HG03571 (cell line): ENCODE data around the gene ZIC2.

Experiments
- ATAC-seq: cut with Tn5 transposase; IDR thresholded peaks from one replicate; pipeline ENCODE4 v1.9.1; 2021; ENCODE audit not compliant: unreplicated experiment

Gene ZIC2

GRCh38 chr13:99974296-99974938, 7.2 kb upstream of the ZIC2 start:
- no peak for ATAC-seq

DNA sequence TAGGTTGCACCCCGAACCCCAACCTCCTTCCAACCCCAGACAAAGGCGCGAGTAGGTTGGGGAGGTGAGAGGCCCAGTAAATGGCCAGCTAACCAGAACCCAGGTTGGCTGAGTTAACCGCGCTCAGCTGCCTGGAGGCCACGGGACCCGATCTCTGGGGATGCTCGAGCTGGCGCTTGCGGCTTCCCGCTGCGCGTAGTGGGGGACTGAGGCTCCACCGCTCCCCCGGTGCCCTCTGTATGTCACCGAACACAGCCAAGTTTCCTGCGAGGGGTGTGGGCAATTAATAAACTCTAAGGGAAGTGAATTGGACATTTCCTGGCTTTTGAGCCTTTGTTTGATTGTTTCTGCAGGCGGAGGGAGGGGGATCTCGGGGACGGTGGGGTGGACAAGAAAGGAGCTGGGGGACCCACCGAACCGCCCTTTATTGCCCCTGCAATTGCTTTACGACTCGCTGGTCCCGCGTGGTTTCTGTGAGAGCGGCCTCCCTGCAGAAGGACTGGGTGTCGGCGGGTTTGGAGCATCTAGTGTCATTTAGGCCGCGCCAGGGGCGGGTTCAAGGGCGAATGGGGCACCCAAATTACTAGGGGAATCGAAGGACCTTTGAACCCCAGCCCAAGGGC, 6.5 kb upstream of the ZIC2 start:
- no peak for ATAC-seq

DNA sequence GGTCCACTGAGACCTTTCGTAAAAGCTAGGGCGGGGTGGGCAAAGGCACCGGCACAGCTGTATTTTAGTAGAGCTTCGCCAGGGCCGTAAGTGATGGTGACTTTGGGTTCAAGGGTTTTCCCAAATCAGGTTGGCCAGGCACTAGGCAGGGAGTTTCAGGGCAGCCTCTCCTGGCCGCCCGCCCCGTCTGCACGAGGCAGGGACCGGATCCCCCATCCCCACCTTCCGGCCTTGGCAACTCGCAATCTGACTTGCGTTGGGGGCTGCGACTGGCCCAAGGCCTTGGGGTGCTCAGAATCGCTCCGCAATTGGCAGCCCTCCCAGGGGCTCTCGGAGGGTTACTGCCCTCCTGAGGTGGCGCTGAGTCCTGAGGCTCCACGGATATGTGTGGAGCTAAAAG, 6.0 kb upstream of the ZIC2 start:
- no peak for ATAC-seq

- ATAC-seq, result no peak
These were observed 5.0 kb upstream of the ZIC2 start for GRCh38 chr13:99976575-99976974.

- no peak for ATAC-seq
These were observed 4.2 kb upstream of the ZIC2 start for GRCh38 chr13:99977334-99977911.

DNA sequence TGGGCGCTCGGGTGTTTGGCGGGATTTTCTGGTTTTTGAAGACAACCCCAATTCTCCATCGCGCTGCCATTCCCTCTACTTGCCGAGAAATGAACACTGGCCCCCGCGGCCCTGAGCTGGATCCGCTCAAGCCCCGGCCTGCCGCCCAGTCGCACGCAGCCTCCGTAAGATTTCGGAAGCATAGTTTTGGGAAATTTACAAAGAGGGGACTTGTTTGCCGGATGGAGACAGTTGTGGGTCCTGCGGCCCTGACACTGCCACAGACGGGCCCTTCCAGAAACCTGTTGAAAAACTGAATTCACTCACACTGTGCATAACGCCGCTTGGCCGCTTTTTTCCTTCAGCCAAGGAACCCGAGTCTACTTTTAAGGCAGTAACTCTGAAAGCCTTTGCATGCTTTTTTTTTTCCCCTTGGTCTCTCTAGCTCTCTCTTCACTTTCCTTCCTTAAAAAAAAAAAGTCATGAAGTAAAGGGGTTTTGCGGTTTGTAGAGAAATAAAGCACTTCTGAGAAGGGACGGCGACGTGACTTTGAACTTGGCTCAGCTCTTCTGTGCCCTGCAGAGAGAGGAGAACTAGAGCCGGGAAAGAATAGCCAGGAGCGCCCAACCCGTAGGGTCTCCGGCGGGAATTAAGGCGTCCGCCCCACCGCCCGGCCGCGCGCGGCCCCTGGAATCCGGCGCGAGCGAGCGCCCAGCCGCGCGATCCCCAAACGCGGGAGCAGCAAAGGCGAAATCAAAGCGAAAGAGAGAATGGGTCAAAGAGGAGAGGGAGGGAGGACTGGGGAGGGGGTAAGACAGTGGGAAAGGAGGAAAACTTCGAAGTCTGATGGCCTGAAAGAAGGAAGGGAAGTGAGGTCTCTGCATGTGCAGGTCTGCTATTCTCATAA, 3.4 kb upstream of the ZIC2 start:
- no peak for ATAC-seq

DNA sequence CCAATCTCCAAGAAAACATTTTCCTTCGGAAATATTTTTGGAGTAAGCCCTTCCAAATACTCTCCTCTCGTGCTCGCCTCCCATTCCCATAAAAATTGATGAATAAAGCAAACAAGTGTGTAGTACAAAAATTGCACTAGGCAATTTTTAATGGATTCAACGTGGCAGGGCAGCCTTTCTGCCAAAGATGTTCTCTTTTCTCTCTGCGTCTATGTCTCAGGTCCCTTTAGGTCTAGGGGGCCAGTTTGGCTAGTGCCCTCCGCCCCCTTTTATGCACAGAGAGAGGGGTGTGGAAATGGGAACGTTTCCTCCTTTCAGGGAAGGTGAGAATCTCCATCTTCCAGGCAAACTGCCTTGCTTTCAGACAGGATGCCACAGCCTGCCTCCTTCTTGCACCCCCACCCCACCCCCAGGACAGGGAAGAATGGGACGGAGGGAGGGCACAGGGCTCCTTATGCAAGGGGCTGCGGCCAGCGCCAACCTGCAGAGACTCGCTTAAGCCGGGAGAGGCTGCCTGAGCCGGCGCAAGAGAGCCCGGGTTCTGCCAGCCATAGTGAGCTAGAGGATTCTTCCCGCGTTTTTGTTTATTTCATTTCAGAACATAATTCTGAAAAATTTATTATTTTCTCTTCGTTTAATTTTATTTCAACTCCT, 2.7 kb upstream of the ZIC2 start:
- ATAC-seq, result no peak

- no peak for ATAC-seq
These were observed 2.0 kb upstream of the ZIC2 start for GRCh38 chr13:99979453-99980200.

GRCh38 chr13:99980201-99980823, 1.3 kb upstream of the ZIC2 start:
- no peak for ATAC-seq

DNA sequence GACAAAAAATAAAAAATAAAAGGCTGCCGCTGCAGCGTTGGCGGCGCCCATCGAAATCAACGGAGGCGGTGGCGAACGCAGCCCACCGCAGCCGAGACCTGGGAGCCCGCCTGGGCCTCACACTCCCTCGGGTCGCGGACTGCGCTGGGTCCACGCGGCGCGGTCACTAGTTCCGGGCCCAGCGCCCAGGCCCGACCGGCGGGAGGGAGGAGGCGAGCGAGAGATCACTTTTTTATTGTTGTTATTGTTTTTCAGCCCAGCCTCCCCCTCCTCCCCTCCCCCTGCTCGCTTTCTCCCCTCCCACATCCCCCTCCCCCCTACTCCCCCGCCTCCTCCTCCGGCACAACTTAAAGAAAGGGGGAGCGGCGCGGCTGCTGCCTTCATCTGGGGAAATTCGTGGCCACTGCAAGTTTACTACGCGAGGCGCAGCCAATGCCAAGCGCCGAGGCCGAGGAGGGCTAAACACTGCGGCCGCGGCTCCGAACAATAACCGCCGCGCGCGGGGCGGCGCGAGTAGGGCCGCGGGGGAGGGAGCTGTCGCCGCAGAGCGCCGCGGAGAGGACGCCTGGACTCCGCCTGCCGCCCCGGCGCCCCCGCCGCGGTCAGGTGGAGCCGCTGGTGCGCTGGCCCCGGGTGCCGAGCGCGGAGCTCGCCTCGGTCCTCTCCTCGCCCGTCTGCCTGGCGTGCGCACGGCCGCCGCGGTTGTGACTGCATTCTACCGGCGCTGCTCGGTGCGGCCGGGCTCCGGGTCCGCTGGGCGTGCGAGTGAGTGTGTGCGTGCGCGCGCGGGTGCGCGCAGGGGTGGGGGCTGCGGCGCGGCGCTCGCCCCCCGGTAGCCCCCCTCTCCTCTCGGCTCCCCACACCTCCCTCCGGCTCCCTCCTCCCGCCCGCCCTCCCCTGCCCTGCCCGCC, 505 bp upstream of the ZIC2 start:
- no peak for ATAC-seq

DNA sequence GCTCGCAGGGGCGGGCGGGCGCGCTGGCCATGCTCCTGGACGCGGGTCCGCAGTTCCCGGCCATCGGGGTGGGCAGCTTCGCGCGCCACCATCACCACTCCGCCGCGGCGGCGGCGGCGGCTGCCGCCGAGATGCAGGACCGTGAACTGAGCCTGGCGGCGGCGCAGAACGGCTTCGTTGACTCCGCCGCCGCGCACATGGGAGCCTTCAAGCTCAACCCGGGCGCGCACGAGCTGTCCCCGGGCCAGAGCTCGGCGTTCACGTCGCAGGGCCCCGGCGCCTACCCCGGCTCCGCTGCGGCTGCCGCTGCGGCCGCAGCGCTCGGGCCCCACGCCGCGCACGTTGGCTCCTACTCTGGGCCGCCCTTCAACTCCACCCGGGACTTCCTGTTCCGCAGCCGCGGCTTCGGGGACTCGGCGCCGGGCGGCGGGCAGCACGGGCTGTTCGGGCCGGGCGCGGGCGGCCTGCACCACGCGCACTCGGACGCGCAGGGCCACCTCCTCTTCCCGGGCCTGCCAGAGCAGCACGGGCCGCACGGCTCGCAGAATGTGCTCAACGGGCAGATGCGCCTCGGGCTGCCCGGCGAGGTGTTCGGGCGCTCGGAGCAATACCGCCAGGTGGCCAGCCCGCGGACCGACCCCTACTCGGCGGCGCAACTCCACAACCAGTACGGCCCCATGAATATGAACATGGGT, 599 bp downstream of the ZIC2 start:
- no peak for ATAC-seq

DNA sequence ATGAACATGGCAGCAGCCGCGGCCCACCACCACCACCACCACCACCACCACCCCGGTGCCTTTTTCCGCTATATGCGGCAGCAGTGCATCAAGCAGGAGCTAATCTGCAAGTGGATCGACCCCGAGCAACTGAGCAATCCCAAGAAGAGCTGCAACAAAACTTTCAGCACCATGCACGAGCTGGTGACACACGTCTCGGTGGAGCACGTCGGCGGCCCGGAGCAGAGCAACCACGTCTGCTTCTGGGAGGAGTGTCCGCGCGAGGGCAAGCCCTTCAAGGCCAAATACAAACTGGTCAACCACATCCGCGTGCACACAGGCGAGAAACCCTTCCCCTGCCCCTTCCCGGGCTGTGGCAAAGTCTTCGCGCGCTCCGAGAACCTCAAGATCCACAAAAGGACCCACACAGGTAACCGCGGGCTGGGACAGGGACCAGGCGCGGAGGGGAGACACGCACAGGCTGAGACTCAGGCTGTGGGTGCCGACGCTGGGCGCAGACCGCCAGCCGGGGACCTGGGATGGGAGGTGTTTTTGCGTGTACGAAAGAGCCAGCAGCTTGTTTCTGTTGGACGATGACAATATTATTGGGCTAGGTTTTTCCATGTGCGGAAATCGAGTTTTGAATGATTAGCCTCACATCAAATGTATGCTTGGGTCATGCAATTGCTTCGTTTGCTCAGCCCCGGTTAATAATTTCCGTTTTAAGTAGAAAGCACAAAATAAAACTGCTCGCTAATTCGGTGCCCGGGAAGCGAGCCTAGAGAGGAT, 1.3 kb downstream of the ZIC2 start:
- no peak for ATAC-seq

DNA sequence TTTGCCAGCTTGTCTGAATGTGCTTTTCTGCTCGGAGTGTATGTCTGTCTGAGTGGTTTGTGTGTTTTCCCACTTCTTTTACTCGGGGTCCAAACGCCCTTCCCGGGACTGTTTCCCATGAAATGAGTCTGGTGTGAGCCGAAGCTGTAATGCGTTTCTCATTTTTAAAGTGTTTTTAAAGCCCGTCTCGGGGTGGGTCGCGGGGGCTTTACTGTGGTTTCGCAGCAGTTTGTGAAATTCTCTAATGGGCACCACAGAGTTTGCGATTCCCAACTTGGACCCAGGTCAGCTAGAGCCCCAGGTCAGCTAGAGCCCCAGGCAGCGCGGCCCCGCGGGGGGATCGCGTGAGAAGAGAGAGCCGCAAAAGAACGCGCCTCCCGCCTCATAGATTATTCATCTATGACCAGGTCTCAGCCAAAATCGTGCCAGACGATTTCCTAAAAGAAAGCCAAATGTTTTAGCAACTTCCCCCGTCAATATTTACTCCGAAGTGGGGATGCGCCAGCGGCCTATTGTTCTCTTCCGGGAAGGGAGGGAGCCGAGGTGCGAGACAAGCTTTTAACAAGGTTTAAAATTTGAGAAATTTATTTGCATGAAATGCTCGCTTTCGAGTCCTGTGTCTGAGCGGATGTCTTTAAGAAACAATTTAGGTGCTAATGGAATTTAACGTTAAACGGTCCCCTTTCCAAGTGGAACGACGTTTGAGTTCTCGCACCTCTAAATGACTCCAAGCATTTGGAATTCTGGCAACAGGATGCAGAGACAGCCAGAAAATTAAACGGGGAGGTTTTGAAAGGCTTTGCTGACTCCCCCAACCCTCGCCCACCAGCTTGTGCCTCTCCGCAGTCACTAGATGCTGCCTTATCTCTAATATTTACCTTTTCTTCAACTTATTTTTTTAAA, 2.2 kb downstream of the ZIC2 start:
- ATAC-seq, result no peak

- no peak for ATAC-seq
These were observed 3.1 kb downstream of the ZIC2 start for GRCh38 chr13:99984461-99985240.

- no peak for ATAC-seq
These were observed 3.8 kb downstream of the ZIC2 start for GRCh38 chr13:99985241-99985874.
